HEK293 (cell line): ENCODE results near the gene PDE10A.

Source experiments
- ZNF138 ChIP-seq: fragments of 450-650 bp; formaldehyde crosslinking; IDR thresholded peaks from 2 replicates; pipeline ENCODE4 v1.5.1; 2016; ENCODE audit warnings: missing biosample characterization, missing genetic modification characterization, borderline replicate concordance
- ZNF24 ChIP-seq: fragments of 450-650 bp; formaldehyde crosslinking; IDR thresholded peaks from 2 replicates; pipeline ENCODE4 v1.5.1; 2016; ENCODE audit warnings: missing biosample characterization, missing genetic modification characterization
- ZNF335 ChIP-seq: fragments of 450-650 bp; formaldehyde crosslinking; conservative IDR thresholded peaks from 2 replicates; pipeline ENCODE4 v1.5.1; 2016; ENCODE audit warnings: missing biosample characterization, missing genetic modification characterization
- ZNF560 ChIP-seq: fragments of 450-650 bp; formaldehyde crosslinking; IDR thresholded peaks from 2 replicates; pipeline ENCODE4 v1.5.1; 2017; ENCODE audit warnings: missing biosample characterization, missing genetic modification characterization, borderline replicate concordance
- TF ChIP-seq, protein P1 (sequence below): fragments of 450-650 bp; formaldehyde crosslinking; IDR thresholded peaks from 2 replicates; pipeline ENCODE4 v1.5.1; 2016; ENCODE audit warnings: missing biosample characterization, missing genetic modification characterization
- TF ChIP-seq, protein P2 (sequence below): fragments of 450-650 bp; formaldehyde crosslinking; IDR thresholded peaks from 2 replicates; pipeline ENCODE4 v1.5.1; 2016; ENCODE audit warnings: missing biosample characterization, missing genetic modification characterization
- TF ChIP-seq, protein P3 (sequence below): IDR thresholded peaks from 2 replicates; pipeline ENCODE4 v1.6.1; 2011; ENCODE audit warnings: mild to moderate bottlenecking, low read depth, low read length, borderline replicate concordance
- TF ChIP-seq, protein P4 (sequence below): fragments of 450-650 bp; formaldehyde crosslinking; IDR thresholded peaks from 2 replicates; pipeline ENCODE4 v1.5.1; 2016; ENCODE audit warnings: missing biosample characterization, missing genetic modification characterization

DNA sequence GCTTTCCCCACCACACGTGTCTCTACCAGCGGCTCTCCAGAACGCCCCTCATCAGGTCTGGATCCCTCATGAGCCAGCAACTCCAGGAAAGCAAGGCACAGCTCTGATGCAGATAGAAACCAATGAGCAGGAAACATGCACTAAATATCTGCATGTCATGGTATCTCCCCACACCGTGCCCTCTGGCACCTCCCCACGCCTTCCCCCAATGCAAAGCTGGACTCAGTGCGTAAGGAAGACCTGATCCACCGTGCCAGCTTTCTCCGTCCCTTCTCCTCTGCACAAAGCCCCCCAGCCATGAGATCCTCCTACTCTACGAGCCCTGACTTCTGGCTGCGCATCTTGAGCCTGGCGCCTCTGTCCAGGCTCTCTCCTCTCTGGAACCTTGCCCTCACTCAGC, 9.4 kb downstream of the PDE10A start:
- TF ChIP-seq, protein P1, sequence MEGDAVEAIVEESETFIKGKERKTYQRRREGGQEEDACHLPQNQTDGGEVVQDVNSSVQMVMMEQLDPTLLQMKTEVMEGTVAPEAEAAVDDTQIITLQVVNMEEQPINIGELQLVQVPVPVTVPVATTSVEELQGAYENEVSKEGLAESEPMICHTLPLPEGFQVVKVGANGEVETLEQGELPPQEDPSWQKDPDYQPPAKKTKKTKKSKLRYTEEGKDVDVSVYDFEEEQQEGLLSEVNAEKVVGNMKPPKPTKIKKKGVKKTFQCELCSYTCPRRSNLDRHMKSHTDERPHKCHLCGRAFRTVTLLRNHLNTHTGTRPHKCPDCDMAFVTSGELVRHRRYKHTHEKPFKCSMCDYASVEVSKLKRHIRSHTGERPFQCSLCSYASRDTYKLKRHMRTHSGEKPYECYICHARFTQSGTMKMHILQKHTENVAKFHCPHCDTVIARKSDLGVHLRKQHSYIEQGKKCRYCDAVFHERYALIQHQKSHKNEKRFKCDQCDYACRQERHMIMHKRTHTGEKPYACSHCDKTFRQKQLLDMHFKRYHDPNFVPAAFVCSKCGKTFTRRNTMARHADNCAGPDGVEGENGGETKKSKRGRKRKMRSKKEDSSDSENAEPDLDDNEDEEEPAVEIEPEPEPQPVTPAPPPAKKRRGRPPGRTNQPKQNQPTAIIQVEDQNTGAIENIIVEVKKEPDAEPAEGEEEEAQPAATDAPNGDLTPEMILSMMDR: no peak
- no peak for TF ChIP-seq ZNF560 (tag by site-specific recombination)
- TF ChIP-seq, protein P2, sequence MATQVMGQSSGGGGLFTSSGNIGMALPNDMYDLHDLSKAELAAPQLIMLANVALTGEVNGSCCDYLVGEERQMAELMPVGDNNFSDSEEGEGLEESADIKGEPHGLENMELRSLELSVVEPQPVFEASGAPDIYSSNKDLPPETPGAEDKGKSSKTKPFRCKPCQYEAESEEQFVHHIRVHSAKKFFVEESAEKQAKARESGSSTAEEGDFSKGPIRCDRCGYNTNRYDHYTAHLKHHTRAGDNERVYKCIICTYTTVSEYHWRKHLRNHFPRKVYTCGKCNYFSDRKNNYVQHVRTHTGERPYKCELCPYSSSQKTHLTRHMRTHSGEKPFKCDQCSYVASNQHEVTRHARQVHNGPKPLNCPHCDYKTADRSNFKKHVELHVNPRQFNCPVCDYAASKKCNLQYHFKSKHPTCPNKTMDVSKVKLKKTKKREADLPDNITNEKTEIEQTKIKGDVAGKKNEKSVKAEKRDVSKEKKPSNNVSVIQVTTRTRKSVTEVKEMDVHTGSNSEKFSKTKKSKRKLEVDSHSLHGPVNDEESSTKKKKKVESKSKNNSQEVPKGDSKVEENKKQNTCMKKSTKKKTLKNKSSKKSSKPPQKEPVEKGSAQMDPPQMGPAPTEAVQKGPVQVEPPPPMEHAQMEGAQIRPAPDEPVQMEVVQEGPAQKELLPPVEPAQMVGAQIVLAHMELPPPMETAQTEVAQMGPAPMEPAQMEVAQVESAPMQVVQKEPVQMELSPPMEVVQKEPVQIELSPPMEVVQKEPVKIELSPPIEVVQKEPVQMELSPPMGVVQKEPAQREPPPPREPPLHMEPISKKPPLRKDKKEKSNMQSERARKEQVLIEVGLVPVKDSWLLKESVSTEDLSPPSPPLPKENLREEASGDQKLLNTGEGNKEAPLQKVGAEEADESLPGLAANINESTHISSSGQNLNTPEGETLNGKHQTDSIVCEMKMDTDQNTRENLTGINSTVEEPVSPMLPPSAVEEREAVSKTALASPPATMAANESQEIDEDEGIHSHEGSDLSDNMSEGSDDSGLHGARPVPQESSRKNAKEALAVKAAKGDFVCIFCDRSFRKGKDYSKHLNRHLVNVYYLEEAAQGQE (tag by site-specific recombination): no peak
- no peak for TF ChIP-seq ZNF24 (tag by site-specific recombination)
- no peak for TF ChIP-seq ZNF138
- TF ChIP-seq, protein P3, sequence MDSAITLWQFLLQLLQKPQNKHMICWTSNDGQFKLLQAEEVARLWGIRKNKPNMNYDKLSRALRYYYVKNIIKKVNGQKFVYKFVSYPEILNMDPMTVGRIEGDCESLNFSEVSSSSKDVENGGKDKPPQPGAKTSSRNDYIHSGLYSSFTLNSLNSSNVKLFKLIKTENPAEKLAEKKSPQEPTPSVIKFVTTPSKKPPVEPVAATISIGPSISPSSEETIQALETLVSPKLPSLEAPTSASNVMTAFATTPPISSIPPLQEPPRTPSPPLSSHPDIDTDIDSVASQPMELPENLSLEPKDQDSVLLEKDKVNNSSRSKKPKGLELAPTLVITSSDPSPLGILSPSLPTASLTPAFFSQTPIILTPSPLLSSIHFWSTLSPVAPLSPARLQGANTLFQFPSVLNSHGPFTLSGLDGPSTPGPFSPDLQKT: no peak
- TF ChIP-seq ZNF335 (tag by site-specific recombination): no peak
- TF ChIP-seq, protein P4, sequence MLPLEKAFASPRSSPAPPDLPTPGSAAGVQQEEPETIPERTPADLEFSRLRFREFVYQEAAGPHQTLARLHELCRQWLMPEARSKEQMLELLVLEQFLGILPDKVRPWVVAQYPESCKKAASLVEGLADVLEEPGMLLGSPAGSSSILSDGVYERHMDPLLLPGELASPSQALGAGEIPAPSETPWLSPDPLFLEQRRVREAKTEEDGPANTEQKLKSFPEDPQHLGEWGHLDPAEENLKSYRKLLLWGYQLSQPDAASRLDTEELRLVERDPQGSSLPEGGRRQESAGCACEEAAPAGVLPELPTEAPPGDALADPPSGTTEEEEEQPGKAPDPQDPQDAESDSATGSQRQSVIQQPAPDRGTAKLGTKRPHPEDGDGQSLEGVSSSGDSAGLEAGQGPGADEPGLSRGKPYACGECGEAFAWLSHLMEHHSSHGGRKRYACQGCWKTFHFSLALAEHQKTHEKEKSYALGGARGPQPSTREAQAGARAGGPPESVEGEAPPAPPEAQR: no peak
